GM12865 (cell line): ENCODE results near the gene ACAP2.

Experiments
- DNase-seq: peaks from one replicate; pipeline ENCODE4 v3.0.0; 2010; ENCODE audit warnings: low read depth
- H3K4me3 ChIP-seq: 2 replicates; pipeline ENCODE4 v1.5.1; 2011; ENCODE audit warnings: mild to moderate bottlenecking, low read depth, low read length, control low read depth
- TF ChIP-seq, protein P1 (sequence below): IDR thresholded peaks from 2 replicates; pipeline ENCODE4 v1.5.1; 2011; ENCODE audit warnings: low read length, control low read depth, low read depth, inconsistent platforms; ENCODE audit not compliant: insufficient read depth; ENCODE audit errors: missing control alignments

Gene ACAP2

DNA sequence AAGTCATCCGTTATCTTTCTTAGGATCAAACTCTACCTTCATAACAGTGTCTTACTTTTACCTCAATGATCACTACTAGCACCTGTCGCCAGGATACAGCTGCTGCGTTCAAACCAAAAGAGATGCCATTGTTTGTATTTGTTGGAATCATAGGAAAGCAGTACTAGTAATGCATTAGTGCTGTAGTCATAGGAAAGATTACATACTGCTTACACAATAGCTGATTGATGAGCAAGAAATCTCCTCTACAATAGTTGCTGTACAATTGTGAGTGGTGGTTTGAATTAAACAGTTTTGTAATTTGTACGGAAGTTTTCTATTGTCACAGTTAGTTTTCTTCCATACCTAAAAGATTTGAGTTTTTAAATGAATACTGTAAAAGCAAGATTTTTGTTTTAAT lies 21.4 kb downstream of the ACAP2 start:
- H3K4me3 ChIP-seq, result no peak overlapping the region
- no peak for DNase-seq
- TF ChIP-seq, protein P1, sequence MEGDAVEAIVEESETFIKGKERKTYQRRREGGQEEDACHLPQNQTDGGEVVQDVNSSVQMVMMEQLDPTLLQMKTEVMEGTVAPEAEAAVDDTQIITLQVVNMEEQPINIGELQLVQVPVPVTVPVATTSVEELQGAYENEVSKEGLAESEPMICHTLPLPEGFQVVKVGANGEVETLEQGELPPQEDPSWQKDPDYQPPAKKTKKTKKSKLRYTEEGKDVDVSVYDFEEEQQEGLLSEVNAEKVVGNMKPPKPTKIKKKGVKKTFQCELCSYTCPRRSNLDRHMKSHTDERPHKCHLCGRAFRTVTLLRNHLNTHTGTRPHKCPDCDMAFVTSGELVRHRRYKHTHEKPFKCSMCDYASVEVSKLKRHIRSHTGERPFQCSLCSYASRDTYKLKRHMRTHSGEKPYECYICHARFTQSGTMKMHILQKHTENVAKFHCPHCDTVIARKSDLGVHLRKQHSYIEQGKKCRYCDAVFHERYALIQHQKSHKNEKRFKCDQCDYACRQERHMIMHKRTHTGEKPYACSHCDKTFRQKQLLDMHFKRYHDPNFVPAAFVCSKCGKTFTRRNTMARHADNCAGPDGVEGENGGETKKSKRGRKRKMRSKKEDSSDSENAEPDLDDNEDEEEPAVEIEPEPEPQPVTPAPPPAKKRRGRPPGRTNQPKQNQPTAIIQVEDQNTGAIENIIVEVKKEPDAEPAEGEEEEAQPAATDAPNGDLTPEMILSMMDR, result no peak

DNA sequence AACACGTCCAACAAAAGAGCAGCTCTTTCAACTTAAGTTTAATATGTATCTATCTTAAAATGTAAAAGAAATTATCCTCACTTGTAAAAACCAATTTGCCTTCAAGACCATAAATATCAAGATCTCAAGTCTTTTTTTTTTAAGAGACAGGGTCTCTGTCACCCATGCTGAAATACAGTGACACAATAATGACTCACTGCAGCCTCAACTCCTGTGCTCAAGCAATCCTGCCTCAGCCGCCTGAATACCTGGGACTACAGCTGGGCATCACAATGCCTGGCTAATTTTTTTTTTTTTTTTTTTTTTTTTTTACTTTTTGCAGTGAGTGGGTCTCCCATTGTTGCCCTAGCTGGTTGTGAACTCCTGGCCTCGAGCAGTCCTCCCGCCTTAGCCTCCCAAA lies 26.0 kb downstream of the ACAP2 start:
- DNase-seq, result no peak
- H3K4me3 ChIP-seq, result no peak overlapping the region
- TF ChIP-seq, protein P1, result no peak

DNA sequence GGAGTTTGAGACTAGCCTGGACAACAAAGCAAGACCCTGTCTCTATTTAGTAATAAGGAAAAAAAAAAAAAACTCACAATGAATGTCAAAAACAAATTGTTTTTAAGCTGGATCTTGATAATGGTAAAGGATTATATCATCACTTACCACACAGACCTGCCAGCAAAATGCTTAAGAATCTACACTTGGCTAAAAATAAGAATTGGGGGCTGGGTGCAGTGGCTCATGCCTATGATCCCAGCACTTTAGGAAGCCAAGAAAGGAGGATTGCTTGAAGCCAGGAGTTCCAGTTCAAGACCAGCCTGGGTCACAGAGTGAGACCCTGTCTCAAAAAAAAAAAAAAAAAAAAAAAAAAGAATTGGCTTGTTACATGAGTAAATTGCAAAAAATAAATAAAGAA lies 31.0 kb downstream of the ACAP2 start:
- DNase-seq, result no peak
- no peak overlapping the region for H3K4me3 ChIP-seq
- TF ChIP-seq, protein P1, result no peak

DNA sequence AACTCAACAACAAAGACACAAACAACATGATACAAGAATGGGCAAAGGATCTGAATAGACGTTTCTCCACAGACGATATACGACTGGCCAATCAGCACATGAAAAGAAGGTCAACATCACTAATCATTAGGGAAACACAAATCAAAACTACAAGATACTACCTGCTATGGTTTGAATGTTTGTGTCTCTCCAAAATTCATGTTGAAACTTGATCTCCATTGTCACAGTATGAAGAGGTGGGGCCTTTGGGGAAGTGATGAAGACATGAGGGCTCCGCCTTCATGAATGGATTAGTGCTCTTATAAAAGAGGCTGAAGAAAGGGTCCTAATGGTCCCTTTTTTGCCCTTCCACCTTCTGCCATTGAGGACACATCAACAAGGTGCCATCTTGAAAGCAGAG lies 32.3 kb downstream of the ACAP2 start:
- H3K4me3 ChIP-seq, result no peak overlapping the region
- no peak for DNase-seq
- TF ChIP-seq, protein P1, result no peak

DNA sequence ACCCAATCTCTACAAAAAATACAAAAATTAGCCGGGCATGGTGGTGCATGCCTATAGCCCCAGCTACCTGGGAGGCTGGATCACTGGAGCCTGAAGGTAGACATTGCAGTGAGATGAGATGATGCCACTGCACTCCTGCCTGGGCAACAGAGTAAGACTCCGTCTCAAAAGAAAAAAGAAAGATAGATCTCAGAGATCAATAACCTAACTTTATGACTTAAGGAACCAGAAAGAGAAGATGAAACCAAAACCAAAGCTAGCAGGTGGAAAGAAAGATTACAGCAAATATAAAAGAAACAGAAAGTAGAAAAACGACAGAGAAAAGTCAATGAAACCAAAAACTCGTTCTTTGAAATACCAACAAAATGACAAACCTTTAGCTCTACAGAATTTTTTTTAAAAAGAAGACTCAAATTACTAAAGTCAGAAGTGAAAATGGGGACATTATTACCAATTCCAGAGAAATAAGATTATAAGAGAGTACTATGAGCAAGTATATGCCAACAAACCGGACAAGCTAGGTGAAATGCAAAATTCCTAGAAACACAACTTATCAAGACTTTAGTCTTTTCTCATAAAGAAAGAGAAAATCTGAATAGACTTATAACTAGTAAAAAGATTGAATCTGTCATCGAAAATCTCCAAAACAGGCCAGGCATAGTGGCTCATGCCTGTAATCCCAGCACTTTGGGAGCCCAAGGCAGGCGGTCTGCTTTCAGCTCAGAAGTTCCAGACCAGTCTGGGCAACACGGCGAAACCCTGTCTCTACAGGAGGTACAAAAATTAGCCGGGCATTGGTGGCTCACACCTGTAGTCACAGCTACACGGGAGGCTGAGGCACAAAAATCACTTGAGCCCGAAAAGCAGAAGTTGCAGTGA lies 35.0 kb downstream of the ACAP2 start:
- TF ChIP-seq, protein P1, result no peak
- no peak overlapping the region; the same call in 1 of the 2 replicates for H3K4me3 ChIP-seq
- peak; percentile 41 for DNase-seq

DNA sequence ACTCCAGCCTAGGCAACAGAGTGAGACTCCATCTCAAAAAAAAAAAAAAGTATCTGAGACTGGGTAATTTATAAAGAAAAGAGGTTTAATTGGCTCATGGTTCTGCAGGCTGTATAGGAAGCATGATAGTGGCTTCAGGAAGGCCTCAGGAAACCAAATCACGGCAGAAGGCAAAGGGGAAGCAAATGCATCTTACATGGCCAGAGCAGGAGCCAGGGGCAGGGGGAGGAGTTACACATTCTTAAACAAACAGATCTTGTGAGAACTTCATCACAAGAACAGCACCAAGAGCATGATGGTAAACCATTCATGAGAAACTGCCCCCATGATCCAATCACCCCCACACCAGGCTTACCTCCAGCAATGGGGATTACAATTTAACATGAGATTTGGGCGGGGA lies 37.2 kb downstream of the ACAP2 start:
- DNase-seq, result no peak
- H3K4me3 ChIP-seq, result no peak overlapping the region
- TF ChIP-seq, protein P1, result no peak

DNA sequence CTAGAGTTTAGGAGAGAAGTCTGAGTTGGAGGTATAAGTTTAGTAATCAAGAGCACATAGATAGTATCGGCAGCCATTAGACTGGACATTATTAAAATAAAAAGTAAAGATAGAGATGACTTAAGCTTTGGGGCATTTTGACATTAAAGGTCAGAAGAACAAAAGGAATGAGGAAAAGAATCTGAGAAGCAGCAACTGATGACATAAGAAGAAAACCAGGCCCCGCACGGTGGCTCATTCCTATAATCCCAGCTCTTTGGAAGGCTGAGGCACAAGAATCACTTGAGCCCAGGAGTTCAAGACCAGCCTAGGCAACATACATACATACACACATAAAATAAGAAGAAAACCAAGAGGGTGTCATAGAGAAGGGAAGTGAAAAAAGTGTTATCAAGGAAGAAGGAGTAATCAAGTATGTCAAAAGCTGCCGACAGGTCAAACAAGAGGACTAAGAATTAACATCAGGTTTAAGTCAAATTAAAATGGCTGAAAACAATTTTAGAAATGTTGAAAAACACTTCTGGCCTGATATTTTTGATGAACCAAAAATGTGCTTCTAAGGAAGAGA lies 38.9 kb downstream of the ACAP2 start:
- DNase-seq, result no peak
- no peak overlapping the region for H3K4me3 ChIP-seq
- TF ChIP-seq, protein P1, result no peak
